Measurements from ENCODE around the gene CDC16.
"Not testable (repeated sequence)": the region's sequence is repeated elsewhere in the genome, so short reads cannot be mapped to it uniquely, and the experiment has no call there.

The CDC16 gene

GRCh38 chr13:114227528-114227927 lies 7.2 kb upstream of the CDC16 start:
- no peak for DNase-seq (ENCODE audit: low read depth)

- no peak for DNase-seq (ENCODE audit: low read depth)
These were observed 6.5 kb upstream of the CDC16 start for GRCh38 chr13:114228176-114228575.

GRCh38 chr13:114229506-114229905 lies 5.2 kb upstream of the CDC16 start:
- DNase-seq (ENCODE audit: low read depth): no peak

- DNase-seq (ENCODE audit: low read depth): no peak
These were observed 4.6 kb upstream of the CDC16 start for GRCh38 chr13:114230117-114230516.

- no peak for DNase-seq (ENCODE audit: low read depth)
These were observed 4.1 kb upstream of the CDC16 start for GRCh38 chr13:114230575-114230974.

- no peak for DNase-seq (ENCODE audit: low read depth)
These were observed 2.8 kb upstream of the CDC16 start for GRCh38 chr13:114231886-114232285.

- no peak for DNase-seq (ENCODE audit: low read depth)
These were observed 442 bp upstream of the CDC16 start for GRCh38 chr13:114234266-114234644.

- DNase-seq (ENCODE audit: low read depth): no peak
These were observed 1.0 kb downstream of the CDC16 start for GRCh38 chr13:114235697-114236096.

GRCh38 chr13:114236227-114236626 lies 1.5 kb downstream of the CDC16 start:
- no peak for DNase-seq (ENCODE audit: low read depth)

- no peak for DNase-seq (ENCODE audit: low read depth)
These were observed 2.9 kb downstream of the CDC16 start for GRCh38 chr13:114237415-114238112.

- no peak for DNase-seq (ENCODE audit: low read depth)
These were observed 7.2 kb downstream of the CDC16 start for GRCh38 chr13:114241918-114242317.

GRCh38 chr13:114243971-114244370 lies 9.3 kb downstream of the CDC16 start:
- DNase-seq (ENCODE audit: low read depth): no peak

- no peak for DNase-seq (ENCODE audit: low read depth)
These were observed 9.9 kb downstream of the CDC16 start for GRCh38 chr13:114244637-114245036.

GRCh38 chr13:114248011-114248410 lies 13.3 kb downstream of the CDC16 start:
- no peak for DNase-seq (ENCODE audit: low read depth)

- no peak for DNase-seq (ENCODE audit: low read depth)
These were observed 14.4 kb downstream of the CDC16 start for GRCh38 chr13:114249077-114249476.

GRCh38 chr13:114251639-114252440 lies 17.1 kb downstream of the CDC16 start:
- DNase-seq (ENCODE audit: low read depth): not testable (repeated sequence)

GRCh38 chr13:114256547-114256946 lies 21.9 kb downstream of the CDC16 start:
- no peak for DNase-seq (ENCODE audit: low read depth)

GRCh38 chr13:114257014-114257413 lies 22.3 kb downstream of the CDC16 start:
- DNase-seq (ENCODE audit: low read depth): no peak

- no peak for DNase-seq (ENCODE audit: low read depth)
These were observed 23.9 kb downstream of the CDC16 start for GRCh38 chr13:114258589-114258988.

- DNase-seq (ENCODE audit: low read depth): no peak
These were observed 24.7 kb downstream of the CDC16 start for GRCh38 chr13:114259374-114259773.

GRCh38 chr13:114259974-114260373 lies 25.3 kb downstream of the CDC16 start:
- DNase-seq (ENCODE audit: low read depth): no peak

GRCh38 chr13:114260814-114261213 lies 26.1 kb downstream of the CDC16 start:
- no peak for DNase-seq (ENCODE audit: low read depth)

GRCh38 chr13:114261328-114261965 lies 26.8 kb downstream of the CDC16 start:
- no peak for DNase-seq (ENCODE audit: low read depth)
